ENCODE data around the gene DCLK1.

The DCLK1 gene

DNA sequence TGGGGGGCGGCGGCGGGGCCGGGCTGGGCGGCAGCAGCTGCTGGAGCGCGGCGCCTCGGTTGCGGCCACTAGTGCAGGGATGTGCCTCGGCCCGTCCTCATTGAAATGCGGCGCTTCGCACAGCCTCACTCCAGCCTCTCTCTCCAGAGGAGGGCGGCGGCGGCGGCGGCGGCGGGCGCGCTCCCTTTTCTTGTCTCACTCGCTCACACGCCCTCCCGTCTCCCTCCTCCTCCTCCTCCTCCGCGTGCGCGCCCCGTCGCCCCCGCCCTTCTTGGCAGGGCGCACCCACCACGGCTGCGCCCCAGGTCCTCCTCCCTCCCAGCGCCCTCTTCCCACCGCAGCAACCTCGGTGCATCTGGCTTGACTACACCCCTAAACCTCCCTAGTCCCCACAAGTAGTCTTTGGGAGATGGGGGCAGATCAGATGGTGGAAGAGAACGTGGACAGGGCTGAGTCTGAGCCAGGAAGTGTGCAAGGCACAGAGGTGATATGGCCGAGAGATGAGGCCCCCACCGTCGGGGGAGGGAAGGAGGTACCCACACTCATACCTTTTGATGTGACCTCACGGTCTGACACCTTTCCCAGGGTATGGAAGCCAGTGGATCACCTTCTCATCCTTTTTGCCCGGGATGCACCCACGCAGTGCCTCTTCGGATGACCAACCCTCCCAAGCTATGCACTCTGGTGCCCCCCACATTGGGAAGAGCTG, at the start of gene DCLK1:
TSS of gene DCLK1 (minus strand) at position 161 of the 709 bp plus-strand sequence.
- H3K4me3 ChIP-seq (ENCODE audit: low read depth, low read length) = no peak within 1 kb of the TSS

DNA sequence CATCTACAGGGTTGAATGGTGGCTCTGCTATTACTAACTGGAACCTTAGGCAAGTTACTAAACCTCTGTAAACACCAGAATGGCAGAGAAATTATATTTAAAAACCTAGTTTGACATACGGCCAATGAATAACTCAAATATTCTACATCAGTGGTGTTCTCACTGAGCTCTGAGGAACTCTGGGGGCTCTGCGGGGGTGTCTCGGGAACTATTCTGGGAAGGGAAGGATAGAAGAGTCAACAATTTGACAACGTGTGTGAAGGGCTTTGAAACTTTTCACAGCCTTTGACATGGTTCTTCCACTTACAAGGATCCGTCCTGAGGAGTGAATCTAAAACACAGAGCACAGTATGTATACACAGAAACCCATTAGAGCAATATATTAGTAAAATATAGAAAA, 44.4 kb upstream of the DCLK1 start:
- TF ChIP-seq, protein P1, sequence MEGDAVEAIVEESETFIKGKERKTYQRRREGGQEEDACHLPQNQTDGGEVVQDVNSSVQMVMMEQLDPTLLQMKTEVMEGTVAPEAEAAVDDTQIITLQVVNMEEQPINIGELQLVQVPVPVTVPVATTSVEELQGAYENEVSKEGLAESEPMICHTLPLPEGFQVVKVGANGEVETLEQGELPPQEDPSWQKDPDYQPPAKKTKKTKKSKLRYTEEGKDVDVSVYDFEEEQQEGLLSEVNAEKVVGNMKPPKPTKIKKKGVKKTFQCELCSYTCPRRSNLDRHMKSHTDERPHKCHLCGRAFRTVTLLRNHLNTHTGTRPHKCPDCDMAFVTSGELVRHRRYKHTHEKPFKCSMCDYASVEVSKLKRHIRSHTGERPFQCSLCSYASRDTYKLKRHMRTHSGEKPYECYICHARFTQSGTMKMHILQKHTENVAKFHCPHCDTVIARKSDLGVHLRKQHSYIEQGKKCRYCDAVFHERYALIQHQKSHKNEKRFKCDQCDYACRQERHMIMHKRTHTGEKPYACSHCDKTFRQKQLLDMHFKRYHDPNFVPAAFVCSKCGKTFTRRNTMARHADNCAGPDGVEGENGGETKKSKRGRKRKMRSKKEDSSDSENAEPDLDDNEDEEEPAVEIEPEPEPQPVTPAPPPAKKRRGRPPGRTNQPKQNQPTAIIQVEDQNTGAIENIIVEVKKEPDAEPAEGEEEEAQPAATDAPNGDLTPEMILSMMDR (IDR thresholded peaks at IDR 0.05; ENCODE audit: borderline replicate concordance, insufficient read depth, low read depth, low read length) = no peak
- no peak overlapping the region for H3K4me3 ChIP-seq (ENCODE audit: low read depth, low read length)

More for the DNA sequence above, at the start of gene DCLK1:
- TF ChIP-seq, protein P1 (IDR thresholded peaks at IDR 0.05; ENCODE audit: borderline replicate concordance, insufficient read depth, low read depth, low read length) = no peak

DNA sequence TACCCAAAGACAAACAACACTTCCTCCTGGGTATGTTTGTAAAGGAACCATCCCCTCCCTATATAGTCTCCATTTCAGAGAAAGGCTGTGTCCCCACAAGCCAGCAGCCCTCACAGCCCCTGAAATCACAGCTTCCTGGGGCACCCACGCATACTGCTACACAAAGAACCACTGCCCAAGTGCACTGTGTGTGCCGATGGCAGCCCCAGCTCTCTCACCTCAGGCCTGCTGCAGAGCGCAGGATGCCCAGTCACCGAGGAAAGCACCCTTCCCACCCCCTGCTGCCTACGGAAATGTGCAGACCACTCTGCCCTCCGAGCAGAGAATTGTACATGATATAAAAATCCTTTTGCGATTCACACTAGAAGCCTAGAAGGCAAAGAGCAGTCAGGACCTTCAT, 43.7 kb upstream of the DCLK1 start:
- TF ChIP-seq, protein P1 (IDR thresholded peaks at IDR 0.05; ENCODE audit: borderline replicate concordance, insufficient read depth, low read depth, low read length) = no peak
- H3K4me3 ChIP-seq (ENCODE audit: low read depth, low read length) = no peak overlapping the region

DNA sequence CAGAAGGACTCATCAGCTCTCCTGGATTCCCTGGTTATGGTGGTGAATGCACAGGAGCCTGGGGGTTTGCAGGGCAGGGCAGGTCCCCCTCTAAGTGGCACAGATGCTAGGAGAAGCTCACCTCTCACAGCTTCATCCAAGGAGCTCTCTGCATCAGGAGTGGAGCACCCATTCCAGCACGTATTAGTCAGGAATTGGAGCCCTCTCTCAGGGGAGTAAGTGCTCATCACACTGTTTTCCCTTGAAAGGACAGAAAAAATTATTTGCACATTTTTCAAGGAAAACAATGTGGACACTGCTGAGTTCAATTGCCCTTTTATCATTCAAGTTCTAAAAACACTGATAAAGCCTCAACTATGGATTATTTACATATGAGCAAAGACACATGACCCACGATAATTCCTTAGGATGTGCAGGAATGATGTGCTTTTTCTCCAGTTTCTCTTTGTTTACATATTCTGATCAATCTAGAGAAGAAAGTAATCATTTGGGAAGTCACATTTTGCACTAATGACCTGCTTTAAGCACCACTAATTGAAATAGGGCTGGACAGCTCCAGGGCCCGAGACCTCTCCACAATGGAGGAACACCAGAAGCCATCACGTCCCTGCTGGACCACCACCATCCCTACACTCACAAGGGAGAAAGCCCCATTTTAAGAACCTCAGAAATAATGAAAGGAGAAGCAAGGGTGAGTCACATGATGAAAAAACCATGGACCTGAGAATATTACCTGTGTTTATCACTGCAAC, 42.6 kb upstream of the DCLK1 start:
- no peak overlapping the region for H3K4me3 ChIP-seq (ENCODE audit: low read depth, low read length)
- TF ChIP-seq, protein P1 (IDR thresholded peaks at IDR 0.05; ENCODE audit: borderline replicate concordance, insufficient read depth, low read depth, low read length) = no peak

DNA sequence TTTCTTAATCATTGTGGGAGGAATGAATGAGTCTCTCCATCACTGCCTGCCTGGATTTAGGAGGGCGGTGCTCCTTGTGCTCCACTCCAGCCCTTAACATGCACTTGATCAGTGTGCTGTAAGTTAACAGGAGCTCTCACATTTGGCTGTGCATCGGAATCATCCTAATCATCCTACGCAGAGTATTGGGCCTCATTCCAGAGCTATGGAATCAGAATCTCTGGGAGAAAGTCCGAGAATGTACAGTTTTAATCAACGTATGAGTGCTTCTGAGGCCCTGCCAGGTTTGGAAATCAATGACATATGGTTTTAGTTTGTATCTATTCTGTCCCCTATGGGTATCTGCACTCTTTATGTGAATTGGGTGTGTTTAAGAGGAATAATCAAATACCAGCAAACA, 34.9 kb upstream of the DCLK1 start:
- no peak overlapping the region for H3K4me3 ChIP-seq (ENCODE audit: low read depth, low read length)
- TF ChIP-seq, protein P1 (IDR thresholded peaks at IDR 0.05; ENCODE audit: borderline replicate concordance, insufficient read depth, low read depth, low read length) = no peak

DNA sequence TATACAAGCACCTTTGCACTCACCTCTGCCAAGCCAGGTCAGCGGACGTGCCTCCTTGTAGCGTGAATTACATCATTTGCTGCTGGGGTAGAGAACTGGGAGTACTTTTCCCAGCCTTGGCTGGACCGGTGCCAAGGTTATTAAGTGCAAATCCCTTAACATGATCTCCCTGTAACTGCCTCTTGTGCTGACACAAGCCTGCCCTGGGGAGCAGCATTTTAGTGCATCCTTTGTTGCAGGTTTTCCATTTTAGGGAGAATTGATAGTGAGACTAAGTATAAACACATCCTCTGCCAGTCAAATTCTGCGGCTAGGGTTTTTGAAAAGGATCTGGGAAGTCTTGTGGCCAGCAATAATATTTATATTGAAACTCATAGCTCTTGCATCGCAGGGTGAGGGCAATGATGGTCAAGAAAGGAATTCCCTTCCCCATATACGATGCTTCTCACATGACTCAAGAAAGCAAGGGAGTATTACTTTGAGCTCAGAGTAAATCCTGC, 32.7 kb upstream of the DCLK1 start:
- TF ChIP-seq, protein P1 (IDR thresholded peaks at IDR 0.05; ENCODE audit: borderline replicate concordance, insufficient read depth, low read depth, low read length) = no peak

More for the DNA sequence above, 32.7 kb upstream of the DCLK1 start:
- H3K4me3 ChIP-seq (ENCODE audit: low read depth, low read length) = no peak overlapping the region
